NT2/D1 (cell line): ENCODE results near the gene POM121C.
"Not testable (repeated sequence)": the region's sequence is repeated elsewhere in the genome, so short reads cannot be mapped to it uniquely, and the experiment has no call there.

ENCODE experiments used
- DNase-seq: peaks from one replicate; pipeline ENCODE4 v3.0.0-alpha.2; 2011; ENCODE audit warnings: low read depth, low spot score
- H3K27me3 ChIP-seq: 2 replicates; pipeline ENCODE4 v1.6.0; 2011; ENCODE audit warnings: mild to moderate bottlenecking; ENCODE audit not compliant: insufficient read length, insufficient read depth
- H3K36me3 ChIP-seq: 2 replicates; pipeline ENCODE4 v1.6.1; 2011; ENCODE audit warnings: mild to moderate bottlenecking, low read length, mixed read lengths; ENCODE audit not compliant: insufficient read depth, insufficient read length
- H3K4me1 ChIP-seq: 2 replicates; pipeline ENCODE4 v1.5.1; 2011; ENCODE audit not compliant: insufficient read depth, insufficient read length
- H3K4me3 ChIP-seq: 2 replicates; pipeline ENCODE4 v1.5.1; 2011; ENCODE audit warnings: low read depth; ENCODE audit not compliant: insufficient read length
- H3K9ac ChIP-seq: 2 replicates; pipeline ENCODE4 v1.6.0; 2011; ENCODE audit warnings: low read depth; ENCODE audit not compliant: insufficient read length
- H3K9me3 ChIP-seq: 2 replicates; pipeline ENCODE4 v1.5.1; 2011; ENCODE audit warnings: mild to moderate bottlenecking, low read length; ENCODE audit not compliant: insufficient read depth

The POM121C gene

GRCh38 chr7:75423481-75423880 is 62.6 kb downstream of the POM121C start:
- not testable (repeated sequence) for H3K9me3 ChIP-seq, H3K36me3 ChIP-seq, H3K9ac ChIP-seq, H3K4me1 ChIP-seq, H3K4me3 ChIP-seq, H3K27me3 ChIP-seq, DNase-seq

GRCh38 chr7:75421798-75422710 is 64.0 kb downstream of the POM121C start:
- not testable (repeated sequence) for DNase-seq, H3K4me1 ChIP-seq, H3K9ac ChIP-seq, H3K36me3 ChIP-seq, H3K27me3 ChIP-seq, H3K4me3 ChIP-seq, H3K9me3 ChIP-seq

GRCh38 chr7:75420152-75420551 is 65.9 kb downstream of the POM121C start:
- peaks cover 17% of the 10 kb centered on the region for H3K36me3 ChIP-seq
- not testable (repeated sequence) for H3K27me3 ChIP-seq, H3K4me1 ChIP-seq

GRCh38 chr7:75419693-75420092 is 66.4 kb downstream of the POM121C start:
- not testable (repeated sequence) for DNase-seq, H3K27me3 ChIP-seq, H3K4me1 ChIP-seq, H3K9me3 ChIP-seq, H3K4me3 ChIP-seq, H3K9ac ChIP-seq
- peaks cover 17% of the 10 kb centered on the region for H3K36me3 ChIP-seq

More at GRCh38 chr7:75420152-75420551, 65.9 kb downstream of the POM121C start:
- not testable (repeated sequence) for DNase-seq, H3K4me3 ChIP-seq, H3K9me3 ChIP-seq, H3K9ac ChIP-seq

GRCh38 chr7:75419210-75419609 is 66.9 kb downstream of the POM121C start:
- H3K9me3 ChIP-seq, H3K4me3 ChIP-seq, DNase-seq, H3K27me3 ChIP-seq, H3K9ac ChIP-seq, H3K4me1 ChIP-seq: not testable (repeated sequence)
- peaks cover 14% of the 10 kb centered on the region for H3K36me3 ChIP-seq

- DNase-seq, H3K9me3 ChIP-seq, H3K9ac ChIP-seq, H3K27me3 ChIP-seq, H3K4me1 ChIP-seq, H3K4me3 ChIP-seq: not testable (repeated sequence)
- peaks cover 14% of the 10 kb centered on the region for H3K36me3 ChIP-seq
These were observed 67.7 kb downstream of the POM121C start for GRCh38 chr7:75418292-75418858.

- H3K9ac ChIP-seq, H3K4me3 ChIP-seq, DNase-seq, H3K4me1 ChIP-seq, H3K27me3 ChIP-seq, H3K9me3 ChIP-seq: not testable (repeated sequence)
- peaks cover 13% of the 10 kb centered on the region for H3K36me3 ChIP-seq
These were observed 69.3 kb downstream of the POM121C start for GRCh38 chr7:75416787-75417186.

- H3K27me3 ChIP-seq, H3K4me1 ChIP-seq, H3K9ac ChIP-seq, DNase-seq, H3K9me3 ChIP-seq, H3K4me3 ChIP-seq: not testable (repeated sequence)
- H3K36me3 ChIP-seq = peaks cover 11% of the 10 kb centered on the region
These were observed 70.2 kb downstream of the POM121C start for GRCh38 chr7:75415829-75416373.

GRCh38 chr7:75415428-75415817 is 70.7 kb downstream of the POM121C start:
- not testable (repeated sequence) for H3K9me3 ChIP-seq, DNase-seq, H3K27me3 ChIP-seq, H3K4me3 ChIP-seq, H3K4me1 ChIP-seq, H3K9ac ChIP-seq, H3K36me3 ChIP-seq

- H3K27me3 ChIP-seq, DNase-seq: not testable (repeated sequence)
These were observed 71.2 kb downstream of the POM121C start for GRCh38 chr7:75414708-75415427.

GRCh38 chr7:75414204-75414603 is 71.9 kb downstream of the POM121C start:
- H3K9me3 ChIP-seq, H3K4me1 ChIP-seq, H3K27me3 ChIP-seq, H3K4me3 ChIP-seq, H3K9ac ChIP-seq, H3K36me3 ChIP-seq, DNase-seq: not testable (repeated sequence)

More at GRCh38 chr7:75414708-75415427, 71.2 kb downstream of the POM121C start:
- H3K9me3 ChIP-seq, H3K9ac ChIP-seq, H3K4me3 ChIP-seq, H3K4me1 ChIP-seq, H3K36me3 ChIP-seq: not testable (repeated sequence)
